ENCODE data around the gene ADD1.

Gene ADD1

GRCh38 chr4:2856266-2856665 is 12.6 kb downstream of the ADD1 start:
- TF ChIP-seq Cebpa-rat (IDR thresholded peaks at IDR 0.05) = no peak

DNA sequence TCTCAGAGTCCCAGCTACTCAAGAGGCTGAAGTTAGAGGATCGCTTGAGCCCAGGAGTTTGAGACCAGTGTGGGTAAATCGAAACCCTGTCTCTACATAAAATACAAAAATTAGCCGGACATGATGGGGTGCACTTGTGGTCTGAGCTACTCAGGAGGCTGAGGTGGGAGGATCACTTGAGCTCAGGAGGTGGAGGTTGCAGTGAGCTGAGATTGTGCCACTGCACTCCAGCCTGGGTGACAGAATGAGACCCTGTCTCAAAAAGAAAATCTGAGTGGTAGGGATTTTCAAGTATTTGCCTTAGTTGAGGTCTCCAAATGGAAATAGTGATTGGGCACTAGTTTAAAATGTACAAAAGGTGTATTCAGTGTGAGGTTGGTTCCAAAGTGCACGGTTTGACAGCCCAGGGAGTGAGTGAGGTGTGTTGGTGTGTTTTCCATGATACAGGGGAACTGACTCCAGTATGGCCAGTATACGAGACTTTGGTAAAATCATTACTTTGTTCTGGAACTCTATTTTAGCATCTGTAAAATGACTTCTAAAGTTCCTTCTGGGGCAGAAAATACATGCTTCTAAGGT is 13.8 kb downstream of the ADD1 start:
- Histone ChIP-seq H3K4me3 (no peak overlapping the region), H3K36me3 (peaks cover 24% of the 10 kb centered on the region), H3K27ac (no peak overlapping the region), H3K9me3 (no peaks in the 10 kb centered on the region), H3K27me3 (no peaks in the 10 kb centered on the region), H3K4me1 (peaks cover 82% of the 10 kb centered on the region), H3K9ac (no peak overlapping the region), H4K20me1 (peaks cover 99% of the 10 kb centered on the region), H3K4me2 (no peak overlapping the region)
- no peak for TF ChIP-seq Cebpa-rat (IDR thresholded peaks at IDR 0.05)

More at GRCh38 chr4:2856266-2856665, 12.6 kb downstream of the ADD1 start:
- peaks cover 99% of the 10 kb centered on the region for H4K20me1 ChIP-seq
- H3K27ac ChIP-seq = no peak overlapping the region
- no peaks in the 10 kb centered on the region for H3K9me3 ChIP-seq
- peaks cover 82% of the 10 kb centered on the region for H3K4me1 ChIP-seq
- no peak overlapping the region for H3K4me2 ChIP-seq
- H3K9ac ChIP-seq = no peak overlapping the region
- no peaks in the 10 kb centered on the region for H3K27me3 ChIP-seq
- H3K36me3 ChIP-seq = peaks cover 24% of the 10 kb centered on the region
- no peak overlapping the region for H3K4me3 ChIP-seq

DNA sequence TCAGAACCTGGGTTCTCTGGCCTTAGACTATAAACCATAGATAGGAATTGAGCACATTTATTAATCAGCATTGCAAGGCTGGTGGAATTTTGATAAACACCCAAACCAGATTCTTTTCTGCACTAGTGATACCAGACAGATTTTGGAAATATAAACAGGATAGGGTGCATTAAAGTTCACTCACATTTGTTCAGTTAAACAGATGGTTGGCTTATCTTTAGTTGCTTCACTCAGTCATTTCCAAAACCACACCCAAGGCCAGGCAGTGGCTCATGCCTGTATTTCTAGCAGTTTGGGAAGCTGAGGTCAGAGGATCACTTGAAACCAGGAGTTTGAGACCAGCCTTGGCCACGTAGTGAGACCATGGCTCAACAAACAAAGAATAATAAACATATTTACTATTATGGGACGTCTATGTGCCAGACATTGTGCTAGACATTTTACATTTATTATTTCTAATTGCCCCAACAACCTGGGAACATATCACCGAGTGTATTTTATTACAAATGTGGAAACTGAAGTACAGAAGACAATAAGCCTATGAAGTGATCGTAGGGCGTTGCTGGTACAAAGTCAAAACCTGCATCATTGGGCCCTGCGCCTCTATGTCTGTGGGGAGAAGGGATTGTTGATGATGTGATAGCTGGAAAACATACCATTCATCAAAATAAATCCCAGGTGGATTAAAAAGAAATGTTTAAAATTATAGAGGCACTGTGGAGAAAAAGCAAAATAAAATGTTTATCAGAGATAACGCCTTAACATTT is 15.0 kb downstream of the ADD1 start:
- Histone ChIP-seq H3K9me3 (no peaks in the 10 kb centered on the region), H3K27ac (no peak overlapping the region), H3K36me3 (peaks cover 22% of the 10 kb centered on the region), H3K9ac (no peak overlapping the region), H3K27me3 (no peaks in the 10 kb centered on the region), H4K20me1 (peaks cover 99% of the 10 kb centered on the region), H3K4me2 (peak overlapping the region; percentile 33; the same call in 1 of the 2 replicates), H3K4me3 (no peak overlapping the region), H3K4me1 (peaks cover 77% of the 10 kb centered on the region)
- TF ChIP-seq Cebpa-rat (IDR thresholded peaks at IDR 0.05) = no peak

DNA sequence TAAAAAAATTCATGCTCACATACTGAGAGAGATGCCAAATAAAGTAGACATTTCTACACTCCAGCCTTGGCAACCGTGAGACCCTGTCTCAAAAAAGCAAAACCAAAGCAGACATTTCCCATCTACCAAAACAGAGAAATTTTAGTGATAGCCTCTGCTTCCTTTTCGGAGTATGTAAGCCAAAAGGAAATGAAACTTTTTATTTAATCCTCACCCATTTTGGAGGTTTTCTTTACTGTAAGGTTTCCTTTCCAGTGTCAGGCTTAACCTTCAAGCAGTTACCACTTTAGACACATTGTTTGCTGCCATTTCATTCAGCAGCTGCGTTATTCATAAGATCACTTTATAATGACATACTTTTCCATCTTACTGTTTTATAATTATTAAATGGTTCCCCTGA is 15.9 kb downstream of the ADD1 start:
- H3K4me2 ChIP-seq = peak overlapping the region; percentile 52
- H4K20me1 ChIP-seq = peaks cover 100% of the 10 kb centered on the region
- TF ChIP-seq Cebpa-rat (IDR thresholded peaks at IDR 0.05) = no peak
- H3K9ac ChIP-seq = no peak overlapping the region
- no peak overlapping the region for H3K4me3 ChIP-seq
- H3K36me3 ChIP-seq = peaks cover 13% of the 10 kb centered on the region; the same call in 1 of the 2 replicates
- peaks cover 77% of the 10 kb centered on the region for H3K4me1 ChIP-seq
- H3K9me3 ChIP-seq = no peaks in the 10 kb centered on the region
- 0 out of 2 replicates have a peak overlapping the region, but pooled peaks have one; percentile 2 for H3K27ac ChIP-seq
- H3K27me3 ChIP-seq = no peaks in the 10 kb centered on the region

DNA sequence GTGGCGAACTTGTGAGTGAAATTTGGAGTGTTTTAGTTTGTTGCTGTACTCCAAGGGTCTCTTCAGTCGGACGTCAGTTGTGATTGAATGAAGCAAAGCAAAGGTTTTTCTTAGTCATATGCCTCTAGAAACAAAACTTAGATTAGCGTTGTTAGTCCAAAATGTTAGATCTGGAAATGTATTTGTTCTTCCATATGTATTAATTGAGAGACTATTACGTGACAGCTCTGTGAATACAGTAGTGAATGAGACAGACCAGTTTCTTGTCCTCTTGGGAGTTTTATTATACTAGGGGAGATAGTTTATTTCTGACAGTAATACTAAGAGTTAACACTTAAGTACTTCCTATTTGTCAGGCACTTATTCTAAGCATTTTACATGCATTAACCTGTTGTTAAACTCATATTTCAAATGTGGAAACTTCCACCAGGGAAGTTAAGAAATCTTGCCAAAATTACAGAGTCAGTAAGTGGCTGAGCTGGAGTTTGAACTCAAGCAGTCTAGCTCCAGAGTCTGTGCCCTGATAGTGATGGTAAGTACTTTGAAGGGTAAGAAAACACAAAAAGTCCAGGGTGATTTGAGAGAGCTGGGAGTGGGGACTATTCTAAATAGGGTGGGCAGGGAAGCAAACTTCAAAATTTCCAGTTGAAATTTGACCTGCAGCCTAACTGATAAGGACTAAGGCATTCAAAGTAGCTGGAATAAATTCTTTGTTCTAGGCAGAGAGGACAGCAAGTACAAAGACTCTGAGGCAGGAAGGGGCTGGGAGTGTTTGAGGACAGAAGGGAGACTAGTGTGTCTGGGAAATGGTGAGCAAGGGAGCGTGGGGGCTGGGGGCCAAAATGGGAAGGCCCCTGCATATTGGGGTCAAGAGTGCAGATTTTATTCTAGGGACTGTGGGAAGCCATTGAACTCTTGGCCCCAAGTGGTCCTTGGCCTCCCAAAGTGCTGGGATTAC is 17.0 kb downstream of the ADD1 start:
- no peak overlapping the region; the same call in 1 of the 2 replicates for H3K4me2 ChIP-seq
- H3K27ac ChIP-seq = no peak overlapping the region
- H3K9ac ChIP-seq = no peak overlapping the region
- no peak for TF ChIP-seq Cebpa-rat (IDR thresholded peaks at IDR 0.05)
- H4K20me1 ChIP-seq = peaks cover 98% of the 10 kb centered on the region
- H3K4me1 ChIP-seq = peaks cover 84% of the 10 kb centered on the region
- H3K4me3 ChIP-seq = no peak overlapping the region
- H3K36me3 ChIP-seq = peaks cover 5% of the 10 kb centered on the region; the same call in 1 of the 2 replicates
- H3K27me3 ChIP-seq = no peaks in the 10 kb centered on the region
- no peaks in the 10 kb centered on the region for H3K9me3 ChIP-seq

DNA sequence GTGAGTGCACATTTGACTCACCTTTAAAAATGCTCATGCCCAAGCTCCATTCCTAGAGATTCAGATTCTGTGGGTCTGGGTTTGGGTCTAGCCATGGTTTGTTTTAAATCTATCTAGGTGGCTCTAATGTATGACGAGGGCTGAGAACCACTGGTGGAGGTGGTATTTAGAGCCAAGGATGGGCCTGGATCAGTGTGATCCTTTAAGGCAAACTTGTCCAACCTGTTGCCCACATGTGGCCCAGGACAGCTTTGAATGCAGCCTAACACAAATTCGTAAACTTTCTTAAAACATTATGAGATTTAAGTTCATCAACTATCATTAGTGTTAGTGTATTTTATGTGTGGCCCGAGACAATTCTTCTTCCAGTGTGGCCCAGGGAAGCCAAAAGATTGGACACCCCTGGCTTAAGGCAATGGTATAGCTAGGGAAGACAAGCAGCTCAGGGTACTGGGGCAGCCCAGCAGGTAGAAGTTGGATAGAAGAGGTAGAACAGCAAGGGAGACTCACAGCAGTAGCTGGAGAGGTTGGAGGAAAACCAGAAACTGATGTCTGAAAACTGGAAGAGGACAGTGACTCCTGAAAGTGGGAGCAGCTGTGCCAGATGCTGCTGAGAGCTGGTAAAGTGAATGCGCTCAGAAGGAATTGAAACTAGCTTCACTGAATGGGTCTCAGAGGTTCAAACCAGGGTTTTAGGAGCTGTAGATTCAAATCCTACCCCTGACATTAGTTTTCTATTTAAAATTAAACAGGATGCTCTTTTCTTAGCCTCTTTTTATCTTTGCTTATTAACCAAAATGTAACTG is 18.2 kb downstream of the ADD1 start:
- Histone ChIP-seq H3K27ac (no peak overlapping the region), H3K4me3 (no peak overlapping the region), H4K20me1 (peaks cover 98% of the 10 kb centered on the region), H3K4me2 (peak overlapping the region; percentile 24), H3K9ac (peak overlapping the region; percentile 37; the same call in 1 of the 2 replicates), H3K9me3 (no peaks in the 10 kb centered on the region), H3K27me3 (no peaks in the 10 kb centered on the region), H3K36me3 (no peaks in the 10 kb centered on the region), H3K4me1 (peaks cover 87% of the 10 kb centered on the region)
- TF ChIP-seq Cebpa-rat (IDR thresholded peaks at IDR 0.05) = no peak

DNA sequence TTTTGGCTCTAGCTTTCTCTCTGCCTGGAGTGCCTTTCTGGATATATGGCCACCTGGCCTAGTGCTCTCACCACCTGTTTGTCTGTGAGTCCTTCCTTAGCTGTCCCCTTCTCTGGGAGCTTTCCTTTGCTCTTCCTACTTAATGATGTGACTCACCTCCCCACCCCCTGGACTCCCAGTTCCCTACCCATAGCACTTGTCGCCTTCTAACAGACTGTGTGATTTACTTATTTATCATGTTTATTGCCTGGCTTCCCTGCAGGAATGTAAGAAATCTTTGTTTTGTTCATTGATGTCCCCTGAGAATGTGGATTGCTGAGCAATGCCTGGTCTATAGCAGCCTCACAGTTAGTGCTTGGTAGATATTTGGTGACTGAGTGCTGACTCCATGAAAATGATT is 18.9 kb downstream of the ADD1 start:
- Histone ChIP-seq H3K27ac (no peak overlapping the region), H3K4me1 (peaks cover 93% of the 10 kb centered on the region)

GRCh38 chr4:2863649-2864048 is 20.0 kb downstream of the ADD1 start:
- Histone ChIP-seq H4K20me1 (peaks cover 98% of the 10 kb centered on the region), H3K4me2 (peak overlapping the region; percentile 82; the same call in 1 of the 2 replicates)

More for the DNA sequence above, 18.9 kb downstream of the ADD1 start:
- H3K4me2 ChIP-seq = peak overlapping the region; percentile 24
- no peak overlapping the region for H3K4me3 ChIP-seq
- H3K27me3 ChIP-seq = no peaks in the 10 kb centered on the region
- no peak for TF ChIP-seq Cebpa-rat (IDR thresholded peaks at IDR 0.05)
- H3K9me3 ChIP-seq = no peaks in the 10 kb centered on the region
- no peaks in the 10 kb centered on the region for H3K36me3 ChIP-seq
- H4K20me1 ChIP-seq = peaks cover 98% of the 10 kb centered on the region
- peak overlapping the region; percentile 37; the same call in 1 of the 2 replicates for H3K9ac ChIP-seq

More at GRCh38 chr4:2863649-2864048, 20.0 kb downstream of the ADD1 start:
- H3K4me1 ChIP-seq = peaks cover 95% of the 10 kb centered on the region
- no peaks in the 10 kb centered on the region for H3K27me3 ChIP-seq
- H3K4me3 ChIP-seq = no peak overlapping the region
- no peaks in the 10 kb centered on the region for H3K36me3 ChIP-seq
- no peak overlapping the region for H3K27ac ChIP-seq
- TF ChIP-seq Cebpa-rat (IDR thresholded peaks at IDR 0.05) = no peak
- no peaks in the 10 kb centered on the region for H3K9me3 ChIP-seq
- H3K9ac ChIP-seq = no peak overlapping the region

Measured in BLaER1 (cell line).